Measurements from ENCODE around the gene AGAP1. TPM values are rescaled to one million over a fixed set of nuclear protein-coding genes. Genes with fewer than 3 reads are reported as not detected.

The AGAP1 gene
- polyA plus RNA-seq, 3 donors from 2014 or later: 0.18 to 2.3 (median 0.21) TPM

DNA sequence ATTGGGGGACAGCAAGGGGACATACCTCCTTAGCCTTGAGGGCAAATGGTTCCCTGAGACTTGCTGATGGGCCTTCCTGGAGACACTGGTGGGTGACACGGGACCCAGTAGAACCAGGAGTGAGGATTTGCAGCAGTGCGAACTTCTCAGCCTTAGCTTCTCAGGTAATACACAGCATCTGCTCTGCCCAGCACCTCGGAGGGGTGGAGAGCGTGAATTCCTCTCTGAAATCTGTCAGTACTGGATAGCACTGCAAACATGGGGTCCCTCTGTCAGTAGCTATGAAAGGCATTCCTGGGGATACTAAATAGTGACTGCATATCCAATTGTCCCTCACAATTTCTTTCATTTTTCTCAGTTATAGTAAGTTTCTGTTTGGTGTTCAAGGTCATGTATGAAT lies 522.7 kb downstream of the AGAP1 start:
- Mint-ChIP-seq H3K4me1 (peaks cover 27% of the 10 kb centered on the region in 2 donors), H3K27me3 (ENCODE audit: low read depth in 3 of 3) (peaks cover 0 to 2% (median 0%) of the 10 kb centered on the region in 3 donors), H3K9me3 (no peaks in the 10 kb centered on the region), H3K4me3 (no peak overlapping the region), H3K36me3 (peaks cover 0 to 7% (median 0%) of the 10 kb centered on the region in 3 donors), H3K27ac (no peak overlapping the region)
- no peak for DNase-seq

DNA sequence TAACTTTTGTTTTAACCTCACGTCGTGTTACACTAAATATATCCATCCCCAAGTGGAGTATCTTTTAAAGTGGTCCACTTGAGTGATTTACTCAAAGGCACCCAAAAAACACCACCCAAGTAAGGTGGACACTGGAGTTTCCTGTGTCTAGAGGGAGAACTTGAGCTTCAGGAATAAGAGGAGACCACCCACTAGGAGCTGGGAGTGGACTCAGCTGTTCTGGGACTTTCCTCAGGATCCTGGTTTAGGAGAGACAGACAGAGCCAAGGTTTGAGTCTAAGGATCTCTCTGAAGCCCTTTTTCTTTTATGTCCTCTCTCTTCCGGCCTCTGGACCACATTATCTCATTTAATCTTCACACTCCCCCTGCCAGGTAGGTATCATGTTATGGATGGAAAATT lies 523.6 kb downstream of the AGAP1 start:
- DNase-seq: no peak
- Mint-ChIP-seq H3K27me3 (ENCODE audit: low read depth in 3 of 3) (peaks cover 0 to 2% (median 0%) of the 10 kb centered on the region in 3 donors), H3K36me3 (peaks cover 0 to 7% (median 0%) of the 10 kb centered on the region in 3 donors), H3K4me1 (peaks cover 18 to 20% of the 10 kb centered on the region in 2 donors), H3K27ac (no peak overlapping the region), H3K4me3 (no peak overlapping the region), H3K9me3 (no peaks in the 10 kb centered on the region)

DNA sequence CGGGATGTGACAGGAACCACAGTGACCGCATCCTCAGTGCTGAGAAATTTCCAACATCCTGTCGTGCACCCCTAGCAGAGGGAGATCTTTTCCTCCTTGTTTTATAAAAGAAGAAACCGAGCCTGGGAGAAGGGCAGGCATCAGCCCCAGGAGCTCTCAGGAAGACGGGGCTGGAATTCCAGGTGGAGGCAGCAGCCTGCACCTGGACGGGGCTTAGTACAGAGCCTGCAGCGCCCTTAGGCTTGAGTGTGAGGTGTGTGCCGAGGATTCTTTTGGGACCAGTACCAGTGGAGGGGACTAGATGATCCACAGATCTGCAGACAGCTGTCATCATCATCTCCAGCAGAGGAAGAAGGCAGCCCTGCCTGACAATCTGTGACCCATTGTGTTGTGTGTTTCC lies 525.6 kb downstream of the AGAP1 start:
- H3K4me3 Mint-ChIP-seq: no peak overlapping the region
- no peak for DNase-seq
- H3K9me3 Mint-ChIP-seq: no peaks in the 10 kb centered on the region
- H3K36me3 Mint-ChIP-seq: peaks cover 0 to 7% (median 0%) of the 10 kb centered on the region in 3 donors
- no peak overlapping the region for H3K27ac Mint-ChIP-seq
- H3K4me1 Mint-ChIP-seq: peaks cover 9 to 11% of the 10 kb centered on the region in 2 donors
- H3K27me3 Mint-ChIP-seq (ENCODE audit: low read depth in 3 of 3): peaks cover 0 to 2% (median 2%) of the 10 kb centered on the region in 3 donors

DNA sequence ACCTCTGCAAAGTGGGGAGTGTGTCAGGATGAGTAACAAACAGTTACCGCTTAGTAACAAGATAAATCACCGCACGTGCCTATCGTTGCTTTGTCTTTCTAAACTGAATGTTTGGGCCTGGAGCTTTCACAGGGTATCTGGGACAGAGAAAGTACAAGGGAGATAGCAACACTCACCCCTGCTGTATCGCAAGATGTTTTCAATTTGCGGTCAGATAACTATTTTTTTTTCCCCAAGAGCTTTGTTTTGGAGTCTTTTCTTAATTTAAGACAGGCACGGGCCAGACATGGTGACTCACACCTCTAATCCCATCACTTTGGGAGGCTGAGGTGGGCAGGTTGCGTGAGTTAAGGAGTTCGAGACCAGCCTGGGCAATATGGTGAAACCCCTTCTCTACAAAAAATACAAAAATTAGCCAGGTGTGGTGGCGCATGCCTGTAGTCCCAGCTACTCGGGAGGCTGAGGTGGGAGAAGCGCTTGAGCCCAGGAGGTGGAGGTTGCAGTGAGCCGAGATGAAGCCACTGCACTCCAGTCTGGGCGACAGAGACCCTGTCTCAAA lies 527.7 kb downstream of the AGAP1 start:
- H3K4me1 Mint-ChIP-seq: no peaks in the 10 kb centered on the region
- no peak overlapping the region for H3K27ac Mint-ChIP-seq
- peaks cover 0 to 8% (median 0%) of the 10 kb centered on the region in 3 donors for H3K27me3 Mint-ChIP-seq (ENCODE audit: low read depth in 3 of 3)
- no peak for DNase-seq
- H3K4me3 Mint-ChIP-seq: no peak overlapping the region
- peaks cover 0 to 7% (median 0%) of the 10 kb centered on the region in 3 donors for H3K36me3 Mint-ChIP-seq
- H3K9me3 Mint-ChIP-seq: no peaks in the 10 kb centered on the region

DNA sequence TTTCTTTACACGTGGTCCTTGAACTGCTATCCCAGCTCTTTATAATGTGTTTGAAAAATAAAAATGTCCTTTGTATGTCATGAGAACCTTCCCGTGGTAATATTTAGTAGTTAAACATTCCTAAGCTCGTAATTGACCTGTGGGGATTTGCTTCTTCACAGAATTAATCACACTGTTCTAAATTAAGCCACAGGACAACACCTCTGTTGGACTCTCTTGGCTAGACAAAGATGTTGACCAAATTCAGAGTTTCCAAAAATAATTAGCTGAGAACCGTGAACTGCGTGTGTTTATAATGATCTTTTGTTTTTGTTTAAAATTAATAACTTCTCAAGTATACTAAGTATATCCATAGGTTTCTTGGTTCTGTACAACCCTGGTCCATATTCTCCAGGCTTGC lies 528.3 kb downstream of the AGAP1 start:
- Mint-ChIP-seq H3K4me3 (no peak overlapping the region), H3K27me3 (ENCODE audit: low read depth in 3 of 3) (peaks cover 0 to 8% (median 0%) of the 10 kb centered on the region in 3 donors), H3K4me1 (no peaks in the 10 kb centered on the region), H3K27ac (no peak overlapping the region), H3K36me3 (peaks cover 0 to 7% (median 0%) of the 10 kb centered on the region in 3 donors), H3K9me3 (no peaks in the 10 kb centered on the region)
- DNase-seq: no peak

DNA sequence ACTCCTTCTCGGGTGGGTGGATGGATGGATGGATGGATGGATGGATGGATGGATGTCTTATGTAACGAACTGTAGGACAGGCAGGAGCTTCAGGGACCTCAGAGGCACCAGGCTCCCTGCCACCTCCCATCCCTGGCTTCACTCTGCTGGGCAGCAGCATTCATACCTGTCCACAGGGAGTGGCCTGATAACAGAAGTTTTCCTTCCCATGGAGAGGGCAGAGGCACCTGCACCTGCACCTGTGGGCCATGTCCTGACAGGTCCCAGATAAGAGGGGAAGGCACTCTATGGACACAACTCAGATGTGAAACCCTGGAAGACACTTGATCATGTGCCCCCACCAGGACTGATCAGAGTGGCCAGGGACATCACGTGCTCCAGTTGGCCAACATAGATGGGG lies 532.0 kb downstream of the AGAP1 start:
- Mint-ChIP-seq H3K27ac (no peak overlapping the region), H3K27me3 (ENCODE audit: low read depth in 3 of 3) (peaks cover 0 to 10% (median 0%) of the 10 kb centered on the region in 3 donors), H3K36me3 (peaks cover 0 to 4% (median 0%) of the 10 kb centered on the region in 3 donors), H3K9me3 (no peaks in the 10 kb centered on the region), H3K4me1 (no peaks in the 10 kb centered on the region), H3K4me3 (no peak overlapping the region)
- no peak for DNase-seq

DNA sequence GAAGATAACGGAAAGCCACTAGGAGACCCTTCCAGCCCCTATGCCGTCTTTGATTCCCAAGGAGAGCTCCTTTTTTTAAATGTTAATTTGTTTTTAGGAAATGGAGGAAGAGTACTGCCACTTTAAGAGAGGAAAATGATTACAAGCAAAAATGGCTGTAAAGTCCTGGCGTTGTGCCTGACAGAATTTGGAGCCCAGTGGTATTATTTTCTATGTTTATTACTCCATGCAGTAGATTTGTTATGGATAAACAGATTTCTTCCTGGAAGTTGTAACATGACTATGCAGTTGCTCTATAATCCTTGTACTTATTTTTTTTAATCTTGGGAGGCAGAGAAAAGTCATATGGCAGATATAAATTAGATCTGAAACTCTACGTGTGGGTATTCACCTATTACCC lies 533.0 kb downstream of the AGAP1 start:
- DNase-seq: no peak
- H3K4me1 Mint-ChIP-seq: no peaks in the 10 kb centered on the region
- no peak overlapping the region for H3K27ac Mint-ChIP-seq
- no peak overlapping the region for H3K4me3 Mint-ChIP-seq
- H3K27me3 Mint-ChIP-seq (ENCODE audit: low read depth in 3 of 3): peaks cover 0 to 10% (median 2%) of the 10 kb centered on the region in 3 donors
- no peaks in the 10 kb centered on the region for H3K9me3 Mint-ChIP-seq
- H3K36me3 Mint-ChIP-seq: peaks cover 0 to 4% (median 0%) of the 10 kb centered on the region in 3 donors

DNA sequence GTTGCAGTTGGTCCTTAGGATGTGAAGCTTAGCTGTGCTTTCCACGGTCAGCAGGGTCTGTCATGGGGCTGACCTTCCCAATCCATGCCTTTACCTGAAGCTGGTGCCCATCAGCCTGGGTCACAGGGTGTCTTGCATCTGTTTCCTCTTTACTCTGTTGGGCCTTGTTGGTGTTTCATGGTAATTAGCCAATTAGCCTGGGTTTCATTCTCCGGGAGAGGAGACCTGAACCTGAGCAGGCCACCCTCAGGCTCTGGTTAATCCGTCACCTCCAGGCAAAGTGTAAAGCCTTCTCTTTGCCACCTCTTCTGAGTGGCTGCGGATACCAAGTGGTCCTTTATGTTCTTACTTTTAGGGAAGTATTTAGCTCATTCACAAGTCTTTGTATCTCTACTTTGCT lies 534.2 kb downstream of the AGAP1 start:
- H3K4me1 Mint-ChIP-seq: no peaks in the 10 kb centered on the region
- peaks cover 0 to 4% (median 0%) of the 10 kb centered on the region in 3 donors for H3K36me3 Mint-ChIP-seq
- H3K27me3 Mint-ChIP-seq (ENCODE audit: low read depth in 3 of 3): peaks cover 0 to 10% (median 3%) of the 10 kb centered on the region in 3 donors
- no peaks in the 10 kb centered on the region for H3K9me3 Mint-ChIP-seq
- DNase-seq: no peak
- no peak overlapping the region for H3K27ac Mint-ChIP-seq
- no peak overlapping the region for H3K4me3 Mint-ChIP-seq

DNA sequence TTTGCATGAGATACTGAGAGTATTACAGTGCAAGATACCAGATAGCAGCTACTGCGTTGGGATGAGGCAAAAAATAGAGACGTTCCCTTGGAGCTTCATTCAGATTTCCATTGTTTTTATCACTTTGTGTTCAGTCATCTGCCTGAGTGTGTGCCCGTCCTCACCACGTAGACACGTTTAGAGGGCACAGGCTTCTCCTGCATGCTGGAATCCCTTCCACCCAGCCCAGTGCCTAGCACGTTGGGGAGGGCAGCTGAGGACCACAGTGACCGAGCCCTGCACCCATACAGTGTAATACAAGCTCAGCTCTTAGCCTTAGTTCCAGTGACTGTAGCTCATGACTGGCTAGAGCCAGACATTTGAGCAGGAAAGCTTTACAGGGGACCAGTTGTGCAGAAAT lies 539.6 kb downstream of the AGAP1 start:
- H3K9me3 Mint-ChIP-seq: no peaks in the 10 kb centered on the region
- H3K4me1 Mint-ChIP-seq: no peaks in the 10 kb centered on the region
- peaks cover 4 to 9% (median 6%) of the 10 kb centered on the region in 3 donors for H3K36me3 Mint-ChIP-seq
- no peak for DNase-seq
- no peak overlapping the region for H3K4me3 Mint-ChIP-seq
- H3K27ac Mint-ChIP-seq: no peak overlapping the region
- H3K27me3 Mint-ChIP-seq (ENCODE audit: low read depth in 3 of 3): peaks cover 0 to 3% (median 0%) of the 10 kb centered on the region in 3 donors

DNA sequence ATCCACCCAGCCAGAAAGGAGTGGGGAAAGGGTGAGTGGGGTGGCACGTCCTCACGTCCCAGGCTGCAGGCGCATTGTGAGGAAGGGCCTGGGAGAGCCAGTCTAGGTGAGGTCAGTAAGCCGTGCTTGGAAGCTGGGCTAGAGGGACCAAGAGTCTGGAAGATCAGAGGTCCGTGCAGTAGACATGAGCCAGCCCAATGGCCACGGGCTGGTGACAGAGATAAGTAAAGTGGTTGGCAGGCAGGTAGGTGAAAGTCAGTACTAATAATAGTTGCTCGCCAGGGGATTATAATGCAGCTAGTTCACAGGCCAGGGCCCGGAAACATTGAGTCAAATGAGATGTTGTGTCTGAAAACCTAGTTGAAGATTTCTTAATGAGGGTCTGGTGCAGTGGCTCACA lies 541.1 kb downstream of the AGAP1 start:
- Mint-ChIP-seq H3K9me3 (no peaks in the 10 kb centered on the region), H3K4me3 (no peak overlapping the region), H3K36me3 (peaks cover 1 to 9% (median 6%) of the 10 kb centered on the region in 3 donors), H3K4me1 (no peaks in the 10 kb centered on the region), H3K27ac (no peak overlapping the region), H3K27me3 (ENCODE audit: low read depth in 3 of 3) (peaks cover 0 to 3% (median 0%) of the 10 kb centered on the region in 3 donors)
- DNase-seq: no peak

DNA sequence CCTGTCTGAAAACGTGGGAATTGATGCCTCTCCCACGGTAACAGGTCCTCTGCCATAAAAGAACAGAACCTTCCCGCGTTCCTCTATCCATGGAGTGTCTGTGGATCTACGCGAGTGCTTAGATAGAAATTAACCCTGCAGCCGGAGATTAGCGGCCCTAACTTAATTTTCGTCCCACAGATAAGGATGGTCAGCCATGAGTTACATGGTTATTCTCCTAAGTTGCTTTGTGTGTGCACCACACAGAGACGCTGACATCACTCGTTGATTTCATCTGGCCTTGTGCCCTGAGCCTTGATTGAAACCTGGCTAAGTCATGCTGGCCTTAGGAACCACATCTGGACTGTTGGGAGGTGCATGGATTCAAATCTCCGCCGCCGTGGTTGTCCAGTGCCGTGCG lies 542.2 kb downstream of the AGAP1 start:
- no peak for DNase-seq
- peaks cover 0 to 3% (median 0%) of the 10 kb centered on the region in 3 donors for H3K27me3 Mint-ChIP-seq (ENCODE audit: low read depth in 3 of 3)
- H3K4me1 Mint-ChIP-seq: no peaks in the 10 kb centered on the region
- H3K4me3 Mint-ChIP-seq: no peak overlapping the region
- H3K9me3 Mint-ChIP-seq: no peaks in the 10 kb centered on the region
- peaks cover 0 to 9% (median 6%) of the 10 kb centered on the region in 3 donors for H3K36me3 Mint-ChIP-seq
- H3K27ac Mint-ChIP-seq: no peak overlapping the region

DNA sequence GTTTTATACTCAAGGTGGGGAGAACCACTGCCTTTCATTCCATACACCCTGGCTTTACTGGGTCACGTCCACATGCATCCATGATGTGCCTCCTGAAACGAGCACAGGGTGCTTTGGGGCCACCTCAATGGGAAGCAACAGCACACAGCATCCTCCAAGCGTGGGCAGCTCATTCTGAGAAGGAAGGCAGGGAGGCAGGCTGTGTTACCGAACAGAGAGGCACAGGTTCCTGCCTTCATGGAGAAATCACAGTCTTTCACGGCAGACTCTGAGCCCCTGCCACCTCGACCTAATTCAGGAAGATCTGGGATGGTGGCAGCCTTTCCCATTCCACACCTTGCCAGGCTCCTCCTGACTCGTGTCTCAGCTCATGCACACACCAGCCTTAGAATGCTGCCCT lies 544.3 kb downstream of the AGAP1 start:
- no peak for DNase-seq
- Mint-ChIP-seq H3K4me3 (no peak overlapping the region), H3K36me3 (peaks cover 0 to 17% (median 6%) of the 10 kb centered on the region in 3 donors), H3K4me1 (no peaks in the 10 kb centered on the region), H3K27me3 (ENCODE audit: low read depth in 3 of 3) (peaks cover 0 to 2% (median 0%) of the 10 kb centered on the region in 3 donors), H3K27ac (no peak overlapping the region), H3K9me3 (no peaks in the 10 kb centered on the region)

DNA sequence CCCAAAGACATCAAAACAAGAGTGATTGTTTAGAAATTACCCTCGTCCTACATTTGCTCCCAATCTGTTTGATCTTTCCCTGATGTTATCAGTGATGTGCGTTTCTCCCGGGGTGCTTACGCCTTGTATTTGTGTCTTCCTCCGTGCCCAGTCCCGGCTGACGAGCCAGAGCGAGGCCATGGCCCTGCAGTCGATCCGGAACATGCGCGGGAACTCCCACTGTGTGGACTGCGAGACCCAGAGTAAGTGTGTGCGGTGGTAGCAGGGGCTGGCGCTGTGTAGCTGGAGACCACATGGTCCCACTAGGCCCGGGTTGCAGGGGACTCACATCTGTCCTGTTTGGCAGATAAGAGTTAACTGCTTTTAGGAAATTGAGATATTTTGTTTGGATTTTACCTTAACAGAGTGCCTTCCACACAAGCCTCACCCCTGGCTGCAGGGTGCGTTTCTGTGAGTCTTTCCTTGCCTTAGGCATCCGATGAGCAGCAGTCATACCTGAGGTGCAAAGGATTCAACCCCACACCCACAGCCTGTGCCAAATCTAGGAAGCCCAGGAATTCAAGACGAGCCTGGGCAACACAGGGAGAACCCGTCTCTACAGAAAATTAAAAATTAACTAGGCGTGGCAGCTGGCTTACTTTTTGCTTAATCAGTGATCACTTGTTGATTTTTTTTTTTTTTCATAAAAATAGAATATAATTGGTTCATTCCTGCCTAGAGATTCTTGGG lies 546.9 kb downstream of the AGAP1 start:
- H3K9me3 Mint-ChIP-seq: no peaks in the 10 kb centered on the region
- H3K36me3 Mint-ChIP-seq: peaks cover 0 to 18% (median 6%) of the 10 kb centered on the region in 3 donors
- no peak overlapping the region for H3K4me3 Mint-ChIP-seq
- H3K4me1 Mint-ChIP-seq: no peaks in the 10 kb centered on the region
- no peak for DNase-seq
- H3K27ac Mint-ChIP-seq: peak overlapping the region in 1 of 6 donors; percentile 53
- peaks cover 0 to 2% (median 0%) of the 10 kb centered on the region in 3 donors for H3K27me3 Mint-ChIP-seq (ENCODE audit: low read depth in 3 of 3)

DNA sequence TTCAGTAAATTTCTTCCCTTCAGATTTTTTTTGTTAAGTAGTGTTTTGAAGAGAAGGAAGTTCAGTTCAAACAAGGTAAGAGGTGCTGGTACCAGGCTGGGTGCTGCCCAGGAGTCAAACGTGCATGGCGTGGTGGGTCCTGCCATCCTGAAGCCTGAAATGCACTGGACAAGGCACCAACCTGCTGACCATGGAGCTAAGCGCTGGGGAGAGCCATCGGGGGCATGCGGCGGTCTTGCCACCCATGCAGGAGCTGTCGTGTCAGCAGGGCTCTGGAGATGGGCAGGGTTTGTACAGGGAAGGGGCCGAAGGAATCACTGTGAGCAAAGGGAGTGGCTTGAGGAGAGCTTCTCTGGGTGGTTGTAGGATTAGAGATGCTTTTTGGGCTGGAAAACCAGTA lies 547.8 kb downstream of the AGAP1 start:
- Mint-ChIP-seq H3K36me3 (peaks cover 0 to 21% (median 6%) of the 10 kb centered on the region in 3 donors), H3K4me3 (no peak overlapping the region), H3K9me3 (no peaks in the 10 kb centered on the region), H3K27me3 (ENCODE audit: low read depth in 3 of 3) (peaks cover 0 to 2% (median 0%) of the 10 kb centered on the region in 3 donors), H3K27ac (no peak overlapping the region), H3K4me1 (no peaks in the 10 kb centered on the region)
- DNase-seq: no peak

Measured in immature natural killer cell (primary cell).